ENCODE data around the gene ZCCHC14. TPM values are rescaled to one million over a fixed set of nuclear protein-coding genes. Genes with fewer than 3 reads are reported as not detected.

Gene ZCCHC14
- total RNA-seq, 1 donor from 2014 or later, result 19.0 TPM

- DNase-seq (ENCODE audit: low read depth) (peak; percentile 26), FAIRE-seq (no peak)
- H3K9me3 Mint-ChIP-seq (ENCODE audit: unreplicated experiment), result no peaks in the 10 kb centered on the region
- no peak overlapping the region for H3K4me3 Mint-ChIP-seq (ENCODE audit: unreplicated experiment)
- H3K4me3 ChIP-seq (ENCODE audit: insufficient read depth, low read depth, low read length), result no peak overlapping the region
- peaks cover 33% of the 10 kb centered on the region for H4K20me1 ChIP-seq (ENCODE audit: insufficient read depth, low read length)
- H3K4me1 Mint-ChIP-seq (ENCODE audit: low read depth, unreplicated experiment), result peaks cover 1% of the 10 kb centered on the region
- no peak overlapping the region for H3K9ac ChIP-seq (ENCODE audit: low read length)
- H3K4me2 ChIP-seq (ENCODE audit: low read length), result peak overlapping the region; percentile 18
- H3K79me2 ChIP-seq (ENCODE audit: insufficient read depth, low read length), result peaks cover 34% of the 10 kb centered on the region
- H3K4me1 ChIP-seq (ENCODE audit: insufficient read depth, low read length), result peaks cover 21% of the 10 kb centered on the region
- H3K36me3 Mint-ChIP-seq (ENCODE audit: low read depth, unreplicated experiment), result peaks cover 15% of the 10 kb centered on the region
- H3K27ac ChIP-seq (ENCODE audit: low read depth, low read length), result peak overlapping the region; percentile 50
- H3K36me3 ChIP-seq (ENCODE audit: insufficient read depth, low read length), result peaks cover 6% of the 10 kb centered on the region
- H3K27ac Mint-ChIP-seq (ENCODE audit: unreplicated experiment), result no peak overlapping the region
- no peak overlapping the region for H2AFZ ChIP-seq (ENCODE audit: low read depth, low read length)
- H3K27me3 Mint-ChIP-seq (ENCODE audit: low read depth, unreplicated experiment), result no peaks in the 10 kb centered on the region
- no peaks in the 10 kb centered on the region for H3K9me3 ChIP-seq (ENCODE audit: insufficient read depth, low read depth, low read length)
- TF ChIP-seq CTCF (IDR thresholded peaks at IDR 0.05; ENCODE audit: insufficient read depth, low read depth, low read length) (no peak), EZH2 (IDR thresholded peaks at IDR 0.05; ENCODE audit: insufficient read depth, low read length) (no peak)
- no peaks in the 10 kb centered on the region for H3K27me3 ChIP-seq (ENCODE audit: insufficient read depth, low read length)
Observed at GRCh38 chr16:87441886-87442580, 50.8 kb downstream of the ZCCHC14 start.

GRCh38 chr16:87439926-87440325 is 52.9 kb downstream of the ZCCHC14 start:
- FAIRE-seq, result no peak
- no peaks in the 10 kb centered on the region for H3K9me3 Mint-ChIP-seq (ENCODE audit: unreplicated experiment)
- Histone ChIP-seq H3K4me2 (ENCODE audit: low read length) (no peak overlapping the region), H3K79me2 (ENCODE audit: insufficient read depth, low read length) (peaks cover 44% of the 10 kb centered on the region), H3K36me3 (ENCODE audit: insufficient read depth, low read length) (peaks cover 3% of the 10 kb centered on the region), H3K4me1 (ENCODE audit: insufficient read depth, low read length) (peaks cover 34% of the 10 kb centered on the region), H3K27me3 (ENCODE audit: insufficient read depth, low read length) (no peaks in the 10 kb centered on the region), H3K4me3 (ENCODE audit: insufficient read depth, low read depth, low read length) (no peak overlapping the region), H3K9ac (ENCODE audit: low read length) (no peak overlapping the region), H4K20me1 (ENCODE audit: insufficient read depth, low read length) (peaks cover 53% of the 10 kb centered on the region), H3K27ac (ENCODE audit: low read depth, low read length) (no peak overlapping the region), H2AFZ (ENCODE audit: low read depth, low read length) (no peak overlapping the region), H3K9me3 (ENCODE audit: insufficient read depth, low read depth, low read length) (no peaks in the 10 kb centered on the region)
- no peak overlapping the region for H3K27ac Mint-ChIP-seq (ENCODE audit: unreplicated experiment)
- H3K36me3 Mint-ChIP-seq (ENCODE audit: low read depth, unreplicated experiment), result peaks cover 11% of the 10 kb centered on the region
- TF ChIP-seq EZH2 (IDR thresholded peaks at IDR 0.05; ENCODE audit: insufficient read depth, low read length) (no peak), CTCF (IDR thresholded peaks at IDR 0.05; ENCODE audit: insufficient read depth, low read depth, low read length) (no peak)
- H3K27me3 Mint-ChIP-seq (ENCODE audit: low read depth, unreplicated experiment), result no peaks in the 10 kb centered on the region
- peaks cover 18% of the 10 kb centered on the region for H3K4me1 Mint-ChIP-seq (ENCODE audit: low read depth, unreplicated experiment)
- H3K4me3 Mint-ChIP-seq (ENCODE audit: unreplicated experiment), result no peak overlapping the region
- DNase-seq (ENCODE audit: low read depth), result no peak

GRCh38 chr16:87438611-87438985 is 54.2 kb downstream of the ZCCHC14 start:
- no peak overlapping the region for H3K27ac ChIP-seq (ENCODE audit: low read depth, low read length)
- H3K9me3 Mint-ChIP-seq (ENCODE audit: unreplicated experiment), result no peaks in the 10 kb centered on the region
- no peak overlapping the region for H3K4me3 Mint-ChIP-seq (ENCODE audit: unreplicated experiment)
- no peak for DNase-seq (ENCODE audit: low read depth)
- peaks cover 19% of the 10 kb centered on the region for H3K4me1 Mint-ChIP-seq (ENCODE audit: low read depth, unreplicated experiment)
- FAIRE-seq, result no peak
- H3K27me3 Mint-ChIP-seq (ENCODE audit: low read depth, unreplicated experiment), result no peaks in the 10 kb centered on the region
- no peak overlapping the region for H3K9ac ChIP-seq (ENCODE audit: low read length)
- no peaks in the 10 kb centered on the region for H3K36me3 ChIP-seq (ENCODE audit: insufficient read depth, low read length)
- no peaks in the 10 kb centered on the region for H3K9me3 ChIP-seq (ENCODE audit: insufficient read depth, low read depth, low read length)
- peaks cover 64% of the 10 kb centered on the region for H4K20me1 ChIP-seq (ENCODE audit: insufficient read depth, low read length)
- no peaks in the 10 kb centered on the region for H3K27me3 ChIP-seq (ENCODE audit: insufficient read depth, low read length)
- H3K4me2 ChIP-seq (ENCODE audit: low read length), result no peak overlapping the region
- TF ChIP-seq EZH2 (IDR thresholded peaks at IDR 0.05; ENCODE audit: insufficient read depth, low read length), result no peak
- TF ChIP-seq CTCF (IDR thresholded peaks at IDR 0.05; ENCODE audit: insufficient read depth, low read depth, low read length), result no peak
- H3K36me3 Mint-ChIP-seq (ENCODE audit: low read depth, unreplicated experiment), result peaks cover 5% of the 10 kb centered on the region
- H3K27ac Mint-ChIP-seq (ENCODE audit: unreplicated experiment), result no peak overlapping the region
- H3K4me1 ChIP-seq (ENCODE audit: insufficient read depth, low read length), result peaks cover 34% of the 10 kb centered on the region
- no peak overlapping the region for H2AFZ ChIP-seq (ENCODE audit: low read depth, low read length)
- peaks cover 41% of the 10 kb centered on the region for H3K79me2 ChIP-seq (ENCODE audit: insufficient read depth, low read length)
- H3K4me3 ChIP-seq (ENCODE audit: insufficient read depth, low read depth, low read length), result no peak overlapping the region
